NCI-H526 (cell line): ENCODE measurements around the gene DICER1.
"Not testable (repeated sequence)": the region's sequence is repeated elsewhere in the genome, so short reads cannot be mapped to it uniquely, and the experiment has no call there.

Experiments used
- DNase-seq, 2 experiments: peaks; one replicate each; lab custom pipeline; 2025; lab: John Stamatoyannopoulos, UW

Gene DICER1

GRCh38 chr14:95157327-95158189 is at the start of gene DICER1:
Gene DICER1 (minus strand): TSS chr14:95157529. CDS start chr14:95133458, 24,071 bp downstream.
- peak; percentile 81 to 96 for DNase-seq

GRCh38 chr14:95206534-95206933 is 49.2 kb upstream of the DICER1 start:
- DNase-seq, result no peak

GRCh38 chr14:95204705-95205104 is 47.4 kb upstream of the DICER1 start:
- DNase-seq, result no peak

- not testable (repeated sequence) for DNase-seq
These were observed 44.4 kb upstream of the DICER1 start for GRCh38 chr14:95201745-95202144.

GRCh38 chr14:95200404-95200803 is 43.1 kb upstream of the DICER1 start:
- DNase-seq, result no peak

GRCh38 chr14:95199298-95199983 is 42.1 kb upstream of the DICER1 start:
- no peak for DNase-seq

GRCh38 chr14:95198320-95198719 is 41.0 kb upstream of the DICER1 start:
- DNase-seq, result peak in 1 of 2 experiments; percentile 22

GRCh38 chr14:95197551-95197950 is 40.2 kb upstream of the DICER1 start:
- no peak for DNase-seq

GRCh38 chr14:95196826-95197545 is 39.7 kb upstream of the DICER1 start:
- no peak for DNase-seq

- peak in 1 of 2 experiments; percentile 18 for DNase-seq
These were observed 38.9 kb upstream of the DICER1 start for GRCh38 chr14:95196268-95196667.

GRCh38 chr14:95195031-95195430 is 37.7 kb upstream of the DICER1 start:
- no peak for DNase-seq

GRCh38 chr14:95193081-95193480 is 35.8 kb upstream of the DICER1 start:
- no peak for DNase-seq

GRCh38 chr14:95192311-95192710 is 35.0 kb upstream of the DICER1 start:
- DNase-seq, result no peak

- no peak for DNase-seq
These were observed 34.3 kb upstream of the DICER1 start for GRCh38 chr14:95191445-95192199.

- no peak for DNase-seq
These were observed 33.5 kb upstream of the DICER1 start for GRCh38 chr14:95190857-95191256.

- no peak for DNase-seq
These were observed 33.1 kb upstream of the DICER1 start for GRCh38 chr14:95190346-95190840.

- DNase-seq, result no peak
These were observed 32.2 kb upstream of the DICER1 start for GRCh38 chr14:95189367-95190132.

- no peak for DNase-seq
These were observed 31.1 kb upstream of the DICER1 start for GRCh38 chr14:95188380-95188779.

GRCh38 chr14:95185767-95186392 is 28.6 kb upstream of the DICER1 start:
- DNase-seq, result no peak

GRCh38 chr14:95185033-95185766 is 27.9 kb upstream of the DICER1 start:
- no peak for DNase-seq
